Breast epithelium (tissue), 3 donors: ENCODE results near the gene FIZ1.

Experiments
- POLR2A ChIP-seq: fragments of 450-650 bp; IDR thresholded peaks from one replicate; pipeline ENCODE4 v1.6.1; 2016; ENCODE audit warnings: antibody characterized with exemption, mild to moderate bottlenecking, moderate library complexity
- TF ChIP-seq, protein P1 (sequence below), 3 donors: fragments of 450-650 bp; IDR thresholded peaks; one replicate each; pipeline ENCODE4 v1.5.1; 2016 to 2017; ENCODE audit warnings: antibody characterized with exemption in 3 of 3, mild to moderate bottlenecking in 3 of 3, moderate library complexity in 3 of 3

DNA sequence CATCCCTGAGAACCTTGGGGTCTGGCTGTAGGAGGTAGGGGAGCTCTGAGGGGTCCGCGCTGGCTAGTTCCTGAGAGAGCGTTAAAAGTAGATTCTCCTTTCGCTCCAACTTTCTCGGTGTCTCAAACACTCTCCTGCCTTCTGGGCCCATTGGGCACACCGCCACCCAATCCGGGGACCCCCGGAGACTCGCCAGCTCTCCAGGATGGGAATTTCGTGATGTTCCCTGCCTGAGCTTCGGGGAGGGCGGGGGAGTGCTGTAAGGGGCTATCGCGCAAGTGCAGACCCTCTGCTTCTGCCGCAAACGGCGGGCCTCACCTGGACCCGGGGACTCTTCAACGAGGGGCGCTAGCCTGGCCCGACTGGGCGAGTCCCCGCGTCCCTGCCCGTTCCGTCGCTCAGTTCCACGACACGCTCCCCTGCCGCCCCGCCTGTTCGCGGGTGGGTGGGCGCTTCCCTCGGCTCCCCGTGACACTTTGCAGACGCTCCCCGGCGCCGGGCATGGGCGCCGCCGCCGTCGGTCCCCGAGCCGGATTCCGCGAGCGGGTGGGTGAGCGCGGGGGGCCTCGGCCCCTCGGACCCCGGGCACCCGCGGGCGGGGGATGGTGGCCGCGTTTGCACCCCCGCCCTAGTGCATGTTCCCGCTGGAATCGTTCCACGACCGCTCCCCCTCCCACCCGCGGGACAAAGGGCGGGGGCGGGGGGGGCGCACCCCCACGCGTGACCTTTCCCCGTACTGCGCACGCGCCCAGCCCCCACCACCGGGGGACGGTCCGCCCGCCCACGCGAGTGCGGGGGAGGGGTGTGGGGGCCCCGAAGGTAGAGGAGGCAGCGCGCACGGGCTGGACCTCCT is 48.6 kb upstream of the FIZ1 start, which contains the start of gene CCDC106:
- TF ChIP-seq, protein P1, sequence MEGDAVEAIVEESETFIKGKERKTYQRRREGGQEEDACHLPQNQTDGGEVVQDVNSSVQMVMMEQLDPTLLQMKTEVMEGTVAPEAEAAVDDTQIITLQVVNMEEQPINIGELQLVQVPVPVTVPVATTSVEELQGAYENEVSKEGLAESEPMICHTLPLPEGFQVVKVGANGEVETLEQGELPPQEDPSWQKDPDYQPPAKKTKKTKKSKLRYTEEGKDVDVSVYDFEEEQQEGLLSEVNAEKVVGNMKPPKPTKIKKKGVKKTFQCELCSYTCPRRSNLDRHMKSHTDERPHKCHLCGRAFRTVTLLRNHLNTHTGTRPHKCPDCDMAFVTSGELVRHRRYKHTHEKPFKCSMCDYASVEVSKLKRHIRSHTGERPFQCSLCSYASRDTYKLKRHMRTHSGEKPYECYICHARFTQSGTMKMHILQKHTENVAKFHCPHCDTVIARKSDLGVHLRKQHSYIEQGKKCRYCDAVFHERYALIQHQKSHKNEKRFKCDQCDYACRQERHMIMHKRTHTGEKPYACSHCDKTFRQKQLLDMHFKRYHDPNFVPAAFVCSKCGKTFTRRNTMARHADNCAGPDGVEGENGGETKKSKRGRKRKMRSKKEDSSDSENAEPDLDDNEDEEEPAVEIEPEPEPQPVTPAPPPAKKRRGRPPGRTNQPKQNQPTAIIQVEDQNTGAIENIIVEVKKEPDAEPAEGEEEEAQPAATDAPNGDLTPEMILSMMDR (IDR thresholded peaks at IDR 0.05): no peak
- TF ChIP-seq POLR2A: no peak
